Vagina (tissue), 2 donors: ENCODE results near the gene CUL7.

Experiments used
- POLR2AphosphoS5 ChIP-seq, 2 donors: sonication (generic); formaldehyde crosslinking; IDR thresholded peaks; one replicate each; pipeline ENCODE4 v1.9.0; 2017; ENCODE audit warnings: antibody characterized with exemption in 2 of 2, mild to moderate bottlenecking in 2 of 2, low read depth in 1 of 2; ENCODE audit not compliant: insufficient read depth in 1 of 2
- TF ChIP-seq, protein P1 (sequence below), 3 experiments: fragments of 450-650 bp in 2 of 3; fragments of 200-600 bp in 1 of 3; sonication (generic) in 1 of 3; IDR thresholded peaks; one replicate each; pipeline ENCODE4 v1.5.1; 2017 to 2019; ENCODE audit warnings: antibody characterized with exemption in 3 of 3, mild to moderate bottlenecking in 2 of 3, moderate library complexity in 2 of 3

- TF ChIP-seq POLR2AphosphoS5 (IDR thresholded peaks at IDR 0.05; ENCODE audit: insufficient read depth in 1 of 2, low read depth in 1 of 2) = no peak
- TF ChIP-seq, protein P1, sequence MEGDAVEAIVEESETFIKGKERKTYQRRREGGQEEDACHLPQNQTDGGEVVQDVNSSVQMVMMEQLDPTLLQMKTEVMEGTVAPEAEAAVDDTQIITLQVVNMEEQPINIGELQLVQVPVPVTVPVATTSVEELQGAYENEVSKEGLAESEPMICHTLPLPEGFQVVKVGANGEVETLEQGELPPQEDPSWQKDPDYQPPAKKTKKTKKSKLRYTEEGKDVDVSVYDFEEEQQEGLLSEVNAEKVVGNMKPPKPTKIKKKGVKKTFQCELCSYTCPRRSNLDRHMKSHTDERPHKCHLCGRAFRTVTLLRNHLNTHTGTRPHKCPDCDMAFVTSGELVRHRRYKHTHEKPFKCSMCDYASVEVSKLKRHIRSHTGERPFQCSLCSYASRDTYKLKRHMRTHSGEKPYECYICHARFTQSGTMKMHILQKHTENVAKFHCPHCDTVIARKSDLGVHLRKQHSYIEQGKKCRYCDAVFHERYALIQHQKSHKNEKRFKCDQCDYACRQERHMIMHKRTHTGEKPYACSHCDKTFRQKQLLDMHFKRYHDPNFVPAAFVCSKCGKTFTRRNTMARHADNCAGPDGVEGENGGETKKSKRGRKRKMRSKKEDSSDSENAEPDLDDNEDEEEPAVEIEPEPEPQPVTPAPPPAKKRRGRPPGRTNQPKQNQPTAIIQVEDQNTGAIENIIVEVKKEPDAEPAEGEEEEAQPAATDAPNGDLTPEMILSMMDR (IDR thresholded peaks at IDR 0.05) = no peak
Observed at GRCh38 chr6:42989923-42990322, 63.7 kb downstream of the CUL7 start.
